ENCODE measurements around the gene BMPR2.
"Not testable (repeated sequence)": the region's sequence is repeated elsewhere in the genome, so short reads cannot be mapped to it uniquely, and the experiment has no call there.

BMPR2 gene

GRCh38 chr2:202375609-202376408, at the start of gene BMPR2:
TSS of gene BMPR2 (plus strand) at chr2:202376327. CDS start at chr2:202377475, 1,148 bp downstream.
- DNase-seq: peak; percentile 86

GRCh38 chr2:202327858-202328257, 48.3 kb upstream of the BMPR2 start:
- DNase-seq: no peak

GRCh38 chr2:202335791-202336467, 40.2 kb upstream of the BMPR2 start:
- DNase-seq: no peak

- DNase-seq: no peak
Observed at GRCh38 chr2:202337151-202337550, 39.0 kb upstream of the BMPR2 start.

GRCh38 chr2:202337706-202338346, 38.3 kb upstream of the BMPR2 start:
- DNase-seq: no peak

- no peak for DNase-seq
Observed at GRCh38 chr2:202339071-202339870, 36.9 kb upstream of the BMPR2 start.

- DNase-seq: no peak
Observed at GRCh38 chr2:202344178-202344577, 31.9 kb upstream of the BMPR2 start.

- DNase-seq: no peak
Observed at GRCh38 chr2:202346180-202346579, 29.9 kb upstream of the BMPR2 start.

GRCh38 chr2:202353430-202353829, 22.7 kb upstream of the BMPR2 start:
- no peak for DNase-seq

- DNase-seq: no peak
Observed at GRCh38 chr2:202355993-202356505, 20.1 kb upstream of the BMPR2 start.

GRCh38 chr2:202358924-202359323, 17.2 kb upstream of the BMPR2 start:
- not testable (repeated sequence) for DNase-seq

GRCh38 chr2:202360646-202361045, 15.5 kb upstream of the BMPR2 start:
- no peak for DNase-seq

- no peak for DNase-seq
Observed at GRCh38 chr2:202361108-202361507, 15.0 kb upstream of the BMPR2 start.

GRCh38 chr2:202373490-202373889, 2.6 kb upstream of the BMPR2 start:
- DNase-seq: no peak

GRCh38 chr2:202374383-202374782, 1.7 kb upstream of the BMPR2 start:
- not testable (repeated sequence) for DNase-seq

- peak; percentile 32 for DNase-seq
Observed at GRCh38 chr2:202375033-202375608, 1.0 kb upstream of the BMPR2 start.

- DNase-seq: peak; percentile 41
Observed at GRCh38 chr2:202376460-202377206, 506 bp downstream of the BMPR2 start.

- no peak for DNase-seq
Observed at GRCh38 chr2:202377207-202377761, 1.2 kb downstream of the BMPR2 start.

- DNase-seq: no peak
Observed at GRCh38 chr2:202378001-202378400, 1.9 kb downstream of the BMPR2 start.

- DNase-seq: no peak
Observed at GRCh38 chr2:202378662-202379358, 2.7 kb downstream of the BMPR2 start.

- DNase-seq: no peak
Observed at GRCh38 chr2:202382684-202383083, 6.6 kb downstream of the BMPR2 start.

All from CD4-positive, alpha-beta T cell treated with Interleukin-17A for 1 hour (primary cell).